IMR-90 (cell line): ENCODE results near the gene ZNF816. TPM values are rescaled to one million over a fixed set of nuclear protein-coding genes. Genes with fewer than 3 reads are reported as not detected.

ENCODE experiments used
- ATAC-seq: fragments of 200-7000 bp; cut with Tn5 transposase; 2 replicates; pipeline ENCODE4 v1.9.1; 2020; ENCODE audit warnings: low read depth, mild to moderate bottlenecking, moderate library complexity
- BruUV-seq: library from RNA; stranded (reverse); fragments of 400-500 nt; replicated peaks from 2 replicates; lab custom pipeline; 2021; lab: Mats Ljungman, UMichigan
- CTCF ChIA-PET: fragments of 300-600 bp; formaldehyde crosslinking; extraction: SDS; loops from one replicate; lab custom pipeline; 2021; ENCODE audit warnings: antibody characterized with exemption; lab: Yijun Ruan, JAX
- POLR2A ChIA-PET: fragments of 300-600 bp; sonication (Branson Sonifier 250); formaldehyde crosslinking; loops from one replicate; lab custom pipeline; 2022; ENCODE audit warnings: antibody characterized with exemption; ENCODE audit not compliant: unreplicated experiment; lab: Charles Lee
- DNase-seq: peaks from one replicate; pipeline ENCODE4 v3.0.0; 2013
- H2AFZ ChIP-seq: replicated peaks from 2 replicates; pipeline ENCODE3; 2013; ENCODE audit warnings: low read length, mild to moderate bottlenecking; ENCODE audit not compliant: poor library complexity
- H2AK5ac ChIP-seq: 2 replicates; pipeline ENCODE4 v1.6.1; 2013; ENCODE audit warnings: low read depth, low read length, inconsistent platforms
- H2AK9ac ChIP-seq: replicated peaks from 2 replicates; pipeline ENCODE3; 2013; ENCODE audit warnings: mild to moderate bottlenecking, low read depth, low read length, moderate library complexity; ENCODE audit not compliant: poor library complexity
- H2BK120ac ChIP-seq: 2 replicates; pipeline ENCODE4 v1.6.1; 2013; ENCODE audit warnings: low read depth, low read length, inconsistent platforms
- H2BK15ac ChIP-seq: 3 replicates; pipeline ENCODE4 v1.6.1; 2013; ENCODE audit warnings: low read depth, low read length, inconsistent platforms
- H2BK20ac ChIP-seq: 2 replicates; pipeline ENCODE4 v1.6.1; 2013; ENCODE audit warnings: low read depth, mild to moderate bottlenecking, inconsistent platforms, low read length, moderate library complexity
- H2BK5ac ChIP-seq: 2 replicates; pipeline ENCODE4 v1.6.1; 2013; ENCODE audit warnings: mild to moderate bottlenecking, low read depth, low read length, inconsistent platforms; ENCODE audit not compliant: poor library complexity, severe bottlenecking
- H3K14ac ChIP-seq: replicated peaks from 2 replicates; pipeline ENCODE4 v1.6.1; 2013; ENCODE audit warnings: low read depth, low read length, inconsistent platforms
- H3K18ac ChIP-seq: 2 replicates; pipeline ENCODE4 v1.6.1; 2013; ENCODE audit warnings: low read depth, low read length, control low read depth
- H3K23ac ChIP-seq: 2 replicates; pipeline ENCODE4 v1.6.1; 2013; ENCODE audit warnings: low read depth, low read length, inconsistent platforms
- H3K27ac ChIP-seq: 2 replicates; pipeline ENCODE4 v1.5.1; 2013; ENCODE audit warnings: mild to moderate bottlenecking, control low read depth, low read length; ENCODE audit not compliant: insufficient read depth
- H3K27me3 ChIP-seq: 2 replicates; pipeline ENCODE4 v1.6.1; 2013; ENCODE audit warnings: low read length; ENCODE audit not compliant: control insufficient read depth, insufficient read depth
- H3K36me3 ChIP-seq: 2 replicates; pipeline ENCODE4 v1.6.1; 2013; ENCODE audit warnings: low read length, mixed read lengths; ENCODE audit not compliant: control insufficient read depth, insufficient read depth
- H3K4ac ChIP-seq: 2 replicates; pipeline ENCODE4 v1.6.1; 2013; ENCODE audit warnings: low read depth, low read length, inconsistent platforms
- H3K4me1 ChIP-seq: 2 replicates; pipeline ENCODE4 v1.6.1; 2013; ENCODE audit warnings: low read length, mixed read lengths; ENCODE audit not compliant: control insufficient read depth, insufficient read depth
- H3K4me2 ChIP-seq: 2 replicates; pipeline ENCODE4 v1.6.1; 2013; ENCODE audit warnings: low read depth, mild to moderate bottlenecking, control low read depth, low read length, moderate library complexity
- H3K4me3 ChIP-seq: 2 replicates; pipeline ENCODE4 v1.5.1; 2013; ENCODE audit warnings: low read depth, mild to moderate bottlenecking, control low read depth, low read length, moderate library complexity; ENCODE audit not compliant: insufficient read depth
- H3K56ac ChIP-seq: 2 replicates; pipeline ENCODE4 v1.6.1; 2013; ENCODE audit warnings: low read length, inconsistent platforms; ENCODE audit not compliant: insufficient read depth; ENCODE audit errors: extremely low read depth
- H3K79me1 ChIP-seq, 2 experiments: 2 replicates each; pipeline ENCODE4 v1.6.1; 2013; ENCODE audit warnings: low read length in 2 of 2, inconsistent platforms in 1 of 2, low read depth in 1 of 2
- H3K9ac ChIP-seq: 2 replicates; pipeline ENCODE4 v1.6.1; 2013; ENCODE audit warnings: low read depth, low read length, control low read depth
- H3K9me1 ChIP-seq: 2 replicates; pipeline ENCODE4 v1.6.1; 2013; ENCODE audit warnings: low read length, inconsistent platforms; ENCODE audit not compliant: insufficient read depth
- H3K9me3 ChIP-seq: 2 replicates; pipeline ENCODE4 v1.6.1; 2013; ENCODE audit warnings: low read length; ENCODE audit not compliant: control insufficient read depth, insufficient read depth
- H4K20me1 ChIP-seq: 2 replicates; pipeline ENCODE4 v1.6.1; 2013; ENCODE audit warnings: low read length, inconsistent platforms; ENCODE audit not compliant: insufficient read depth
- H4K5ac ChIP-seq: 2 replicates; pipeline ENCODE4 v1.6.1; 2013; ENCODE audit warnings: mild to moderate bottlenecking, low read depth, low read length, control low read depth
- H4K8ac ChIP-seq, 2 experiments: 2 replicates each; pipeline ENCODE4 v1.6.1; 2013; ENCODE audit warnings: low read depth in 2 of 2, low read length in 2 of 2, control low read depth in 1 of 2, inconsistent platforms in 1 of 2
- H4K91ac ChIP-seq: 2 replicates; pipeline ENCODE4 v1.6.1; 2013; ENCODE audit warnings: low read depth, low read length, inconsistent platforms; ENCODE audit not compliant: insufficient read depth
- FOS ChIP-seq: fragments of 150-350 bp; IDR thresholded peaks from 2 replicates; pipeline ENCODE4 v1.6.1; 2016; ENCODE audit warnings: low read depth, low read length
- WGBS, 2 experiments: methylation state at CpG; one replicate each; pipeline versions ENCODE4 v1.1.5 to v1.1.7; 2013; ENCODE audit warnings: missing lambda C conversion rate in 2 of 2; ENCODE audit not compliant: insufficient read length in 1 of 2; ENCODE audit errors: extremely low coverage in 2 of 2; 5-methylcytosine and 5-hydroxymethylcytosine counted together
- dilution Hi-C: fragments of 300-500 bp; cut with HindIII; formaldehyde crosslinking; loops from one replicate; pipeline ENCODE4 v1.14.3; 2018; ENCODE audit warnings: low sequenced_read_pairs; ENCODE audit not compliant: unreplicated experiment
- in situ Hi-C: fragments of 300-500 bp; cut with MboI; formaldehyde crosslinking; loops from 3 replicates; pipeline ENCODE4 v1.14.3; 2019; ENCODE audit warnings: low sequenced_read_pairs, inconsistent platforms, mixed read lengths
- intact Hi-C: fragments of 100-400 bp; cut with micrococcal nuclease; formaldehyde crosslinking; loops from 2 replicates; pipeline ENCODE4 v1.10.0; 2022
- polyA plus RNA-seq, 3 experiments: library from polyadenylated mRNA; depleted of rRNA; stranded (reverse); fragments of >200 nt; gene quantifications; 2 replicates each; pipeline ENCODE4 v1.2.3, GENCODE V29; 2012; ENCODE audit warnings: low replicate concordance in 1 of 3
- total RNA-seq: library from RNA; depleted of rRNA; stranded (reverse); fragments of >200 nt; gene quantifications from 2 replicates; pipeline ENCODE4 v1.2.3, GENCODE V29; 2012

Gene ZNF816
- total and polyA plus RNA-seq, 2 of the 4 experiments (the other 2 are of a cell fraction): 1.6 to 12.0 TPM

DNA sequence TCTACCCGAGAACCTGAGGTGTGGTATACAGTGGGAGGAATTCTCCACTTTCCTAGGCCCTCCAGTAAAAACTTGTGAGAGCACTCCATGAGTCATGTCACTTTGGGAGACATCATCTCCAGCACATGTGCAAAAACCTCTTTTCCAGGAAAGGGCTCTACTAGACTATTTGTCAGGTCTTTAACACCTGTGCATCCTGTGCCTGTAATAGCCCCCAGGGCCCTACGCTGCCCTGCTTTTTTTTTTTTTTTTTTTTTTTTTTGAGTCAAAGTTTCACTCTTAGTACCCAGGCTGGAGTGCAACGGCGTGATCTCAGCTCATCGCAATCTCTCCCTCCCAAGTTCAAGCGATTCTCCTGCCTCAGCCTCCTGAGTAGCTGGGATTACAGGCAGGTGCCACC, 49.3 kb upstream of the ZNF816 start:
- H3K56ac ChIP-seq: no peak overlapping the region
- H3K9me1 ChIP-seq: no peaks in the 10 kb centered on the region
- H3K79me1 ChIP-seq: no peaks in the 10 kb centered on the region
- no CpG with 5 or more reads among the region's 6 CpGs for WGBS, 2 experiments
- H3K27me3 ChIP-seq: no peaks in the 10 kb centered on the region
- no peak for TF ChIP-seq FOS
- no peaks in the 10 kb centered on the region for H4K20me1 ChIP-seq
- H2BK15ac ChIP-seq: no peak overlapping the region
- intact Hi-C loops (no loop called here), dilution Hi-C loops (no loop called here), in situ Hi-C loops (no loop called here)
- no peak overlapping the region for H2BK5ac ChIP-seq
- no peak overlapping the region for H4K8ac ChIP-seq
- no TSS peak for BruUV-seq
- no peak overlapping the region for H4K5ac ChIP-seq
- H3K4ac ChIP-seq: no peak overlapping the region
- H2BK20ac ChIP-seq: no peak overlapping the region
- H3K9ac ChIP-seq: no peak overlapping the region
- H3K18ac ChIP-seq: no peak overlapping the region
- ATAC-seq: no peak
- H2AK9ac ChIP-seq: no peak overlapping the region
- H3K27ac ChIP-seq: no peak overlapping the region
- H3K36me3 ChIP-seq: no peaks in the 10 kb centered on the region
- CTCF ChIA-PET: no interaction called here
- H3K23ac ChIP-seq: no peak overlapping the region
- no peak overlapping the region for H3K4me2 ChIP-seq
- POLR2A ChIA-PET: no interaction called here
- H2BK120ac ChIP-seq: no peak overlapping the region
- H2AK5ac ChIP-seq: no peak overlapping the region
- H2AFZ ChIP-seq: no peak overlapping the region
- H4K91ac ChIP-seq: no peak overlapping the region
- no peaks in the 10 kb centered on the region for H3K4me1 ChIP-seq
- H3K14ac ChIP-seq: no peak overlapping the region
- no peak for DNase-seq
- H3K9me3 ChIP-seq: peaks cover 23% of the 10 kb centered on the region
- H3K4me3 ChIP-seq: no peak overlapping the region
